HG03097 (cell line): ENCODE data around the gene EFHD1.
"Not testable (repeated sequence)": the region's sequence is repeated elsewhere in the genome, so short reads cannot be mapped to it uniquely, and the experiment has no call there.

ENCODE experiments used
- ATAC-seq: cut with Tn5 transposase; IDR thresholded peaks from one replicate; pipeline ENCODE4 v1.9.1; 2021; ENCODE audit not compliant: unreplicated experiment, low FRiP score

EFHD1 gene

DNA sequence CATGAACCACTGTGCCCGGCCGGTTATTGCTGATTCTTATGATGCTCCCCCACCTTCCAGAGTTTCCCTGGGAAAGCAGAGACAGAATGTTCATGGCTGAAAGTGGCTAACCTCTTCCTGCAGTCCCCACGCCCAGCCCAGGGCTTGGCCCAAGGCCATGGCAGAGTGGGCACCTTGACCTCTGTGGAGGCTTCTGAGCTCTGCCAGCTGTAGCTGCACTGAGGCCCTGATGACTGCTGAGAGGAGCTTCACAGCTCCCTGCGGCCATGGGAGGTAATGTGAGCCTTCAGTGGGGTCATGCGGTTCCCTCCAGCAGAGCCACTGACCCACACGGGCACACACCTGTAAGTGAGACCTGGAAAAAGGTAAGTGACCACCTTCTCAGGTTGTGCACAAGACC is 13.3 kb downstream of the EFHD1 start:
- no peak for ATAC-seq

DNA sequence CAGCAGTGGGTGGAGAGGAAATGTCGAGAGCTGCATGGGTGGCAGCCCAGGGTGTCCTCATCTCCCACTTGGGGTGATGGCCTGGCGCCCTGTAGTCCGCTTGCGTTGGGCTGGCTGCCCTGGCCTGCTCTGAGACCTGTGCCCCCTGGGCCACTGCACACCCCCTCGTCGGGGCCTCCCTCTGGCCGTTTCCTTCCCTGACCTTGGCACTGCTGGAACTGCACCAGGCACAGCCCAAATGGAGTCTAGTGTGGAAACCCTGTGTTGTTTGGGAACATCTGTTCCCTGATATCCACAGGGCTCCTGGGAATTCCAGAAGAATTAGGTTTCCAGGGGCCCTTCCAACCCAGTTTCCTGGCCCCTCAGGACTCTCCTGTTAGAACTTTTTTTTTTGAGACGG is 13.9 kb downstream of the EFHD1 start:
- no peak for ATAC-seq

DNA sequence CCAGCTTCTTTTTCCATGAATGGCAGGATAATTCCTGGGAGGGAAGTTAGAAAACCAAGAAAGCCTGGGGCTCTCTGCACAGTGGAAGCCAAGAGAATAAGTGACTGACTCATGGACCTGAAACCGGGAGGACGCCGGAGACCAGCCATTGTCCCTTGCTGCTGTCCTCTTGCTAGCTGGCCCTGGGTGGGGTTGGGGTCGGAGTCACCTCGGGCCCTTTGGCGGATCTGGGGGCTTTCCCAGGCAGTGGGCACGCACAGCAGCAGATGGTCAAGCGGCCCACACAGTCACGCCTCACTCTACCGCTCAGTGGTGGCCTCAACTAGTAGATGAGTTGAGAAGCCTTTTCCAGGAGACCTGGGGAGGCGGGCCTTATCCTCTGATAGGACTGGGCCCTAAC is 15.6 kb downstream of the EFHD1 start:
- no peak for ATAC-seq

DNA sequence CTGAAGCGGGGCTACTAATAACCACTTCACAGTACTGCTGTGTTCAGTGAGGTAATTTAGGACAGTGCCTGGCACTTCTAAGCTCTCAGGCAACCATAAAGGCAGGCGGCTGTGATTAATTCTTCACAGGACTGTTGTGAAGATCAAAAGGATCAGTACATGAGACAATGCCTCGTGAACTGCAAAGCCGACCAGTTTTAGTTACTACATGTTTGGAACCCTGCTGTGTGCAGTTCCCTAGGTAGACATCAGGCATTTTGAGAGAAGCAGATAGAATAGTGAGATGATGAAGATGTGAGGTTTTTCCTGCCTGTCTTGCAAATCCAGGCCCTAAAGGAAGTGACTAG is 19.1 kb downstream of the EFHD1 start:
- ATAC-seq, result no peak

DNA sequence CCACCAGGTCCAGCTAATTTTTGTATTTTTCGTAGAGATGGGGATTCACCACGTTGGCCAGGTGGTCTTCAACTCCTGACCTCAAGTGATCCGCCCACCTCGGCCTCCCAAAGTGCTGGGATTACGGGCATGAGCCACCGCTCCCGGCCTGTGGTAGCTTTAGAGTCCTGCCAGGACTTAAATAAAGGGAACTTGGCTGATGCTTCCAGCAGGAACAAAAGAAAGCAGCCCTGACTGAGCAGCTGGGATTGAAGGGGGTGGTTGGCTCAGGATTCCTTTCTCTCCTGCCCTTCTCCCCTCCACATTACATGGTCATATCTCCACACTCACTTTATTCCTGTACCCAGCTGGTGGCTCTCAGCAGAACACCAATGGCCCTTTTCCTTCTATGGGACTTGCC is 20.0 kb downstream of the EFHD1 start:
- ATAC-seq, result no peak

DNA sequence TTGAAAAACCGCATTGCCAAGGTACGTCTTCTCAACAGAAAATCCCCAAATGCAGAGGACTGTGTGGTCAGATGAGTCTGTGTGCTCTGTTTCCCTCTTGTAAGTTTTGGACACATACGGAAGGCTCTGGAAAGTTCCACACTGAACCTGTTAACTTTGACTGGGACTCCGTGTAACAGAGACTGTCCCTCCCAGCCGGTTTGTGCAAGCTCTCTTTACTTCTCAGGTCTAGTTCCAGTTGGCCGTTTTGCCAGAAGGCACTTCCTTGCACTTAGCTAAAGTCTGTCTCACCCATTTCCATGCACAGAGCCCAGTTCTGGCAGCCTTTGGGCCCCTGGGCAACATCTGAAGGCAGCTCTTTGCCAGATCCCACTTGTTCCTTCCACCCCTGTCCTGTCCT is 22.0 kb downstream of the EFHD1 start:
- ATAC-seq, result no peak

DNA sequence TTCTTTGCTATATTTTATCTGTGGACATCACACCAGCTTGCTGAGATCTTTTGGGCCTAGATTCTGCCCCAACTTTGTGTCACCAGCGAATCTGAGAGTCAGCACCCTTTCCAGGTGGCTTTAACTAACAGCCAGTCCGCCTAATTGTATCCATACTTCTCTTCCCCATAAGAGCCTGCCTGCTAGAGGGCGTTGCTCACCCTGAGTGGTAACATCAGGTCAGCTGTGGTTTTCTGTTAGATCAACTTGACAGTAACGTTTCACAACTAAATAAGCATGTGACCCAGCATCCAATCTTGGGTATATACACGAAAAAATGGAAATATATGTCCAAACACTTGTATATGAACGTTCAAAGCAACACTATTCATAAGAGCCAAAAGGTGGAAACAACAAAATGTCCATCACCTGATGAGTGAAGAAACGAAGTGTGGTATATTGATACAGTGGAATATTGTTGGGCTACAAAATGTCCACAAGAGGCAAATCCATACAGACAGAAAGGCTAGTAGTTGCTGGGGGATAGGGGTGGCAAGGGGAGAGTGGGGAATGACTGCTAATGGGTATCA is 24.9 kb downstream of the EFHD1 start:
- no peak for ATAC-seq

DNA sequence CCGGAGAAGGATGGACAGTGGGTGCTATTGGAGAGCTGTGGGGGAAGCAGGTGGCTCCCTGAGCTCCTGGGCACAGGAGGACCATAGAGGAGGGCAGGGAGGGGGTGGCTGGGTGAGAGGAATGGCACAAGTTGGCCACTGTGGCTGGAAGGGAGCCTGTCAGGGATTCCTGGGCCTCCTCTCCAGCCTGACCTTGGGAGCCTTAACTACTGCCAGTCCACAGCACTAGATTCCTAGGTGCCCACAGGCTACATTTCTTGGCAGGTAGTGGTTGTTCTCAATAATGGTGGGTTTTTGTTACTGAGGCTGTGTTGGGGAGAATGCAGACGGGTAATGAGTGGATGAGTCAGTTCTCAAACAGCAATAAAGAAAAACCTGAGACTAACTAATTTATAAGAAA is 26.0 kb downstream of the EFHD1 start:
- no peak for ATAC-seq

DNA sequence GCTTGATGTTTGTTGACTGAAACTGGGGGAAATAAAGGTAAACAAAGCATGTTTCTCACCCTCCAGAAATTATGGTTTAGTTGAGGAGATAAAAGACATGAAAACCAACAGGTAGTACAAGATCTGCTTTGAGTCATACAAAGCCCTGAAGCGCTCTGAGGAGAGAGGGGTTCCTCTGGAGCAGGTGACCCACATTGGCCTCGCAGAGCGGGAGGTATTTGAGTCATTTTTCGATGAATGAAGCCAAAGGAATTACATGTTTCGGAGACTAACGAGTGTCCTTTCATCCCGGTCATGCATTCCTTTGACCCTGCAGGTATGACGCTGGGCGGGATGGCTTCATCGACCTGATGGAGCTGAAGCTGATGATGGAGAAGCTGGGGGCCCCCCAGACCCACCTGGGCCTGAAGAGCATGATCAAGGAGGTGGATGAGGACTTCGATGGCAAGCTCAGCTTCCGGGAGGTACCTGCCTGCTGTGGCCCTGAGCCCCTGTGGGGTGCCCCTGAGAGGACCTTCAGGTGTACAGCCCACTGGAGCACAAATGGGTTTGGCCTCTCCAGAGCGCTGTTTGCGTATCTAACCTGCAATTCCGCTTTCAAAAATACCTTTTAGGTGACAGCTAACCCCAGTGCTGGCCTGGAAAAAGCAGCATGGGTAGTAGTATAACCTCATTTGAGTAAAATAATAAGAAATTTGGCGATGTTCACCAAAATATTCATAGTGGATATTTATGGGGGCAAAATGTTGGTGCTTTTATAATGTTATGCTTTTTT is 29.3 kb downstream of the EFHD1 start:
- no peak for ATAC-seq

DNA sequence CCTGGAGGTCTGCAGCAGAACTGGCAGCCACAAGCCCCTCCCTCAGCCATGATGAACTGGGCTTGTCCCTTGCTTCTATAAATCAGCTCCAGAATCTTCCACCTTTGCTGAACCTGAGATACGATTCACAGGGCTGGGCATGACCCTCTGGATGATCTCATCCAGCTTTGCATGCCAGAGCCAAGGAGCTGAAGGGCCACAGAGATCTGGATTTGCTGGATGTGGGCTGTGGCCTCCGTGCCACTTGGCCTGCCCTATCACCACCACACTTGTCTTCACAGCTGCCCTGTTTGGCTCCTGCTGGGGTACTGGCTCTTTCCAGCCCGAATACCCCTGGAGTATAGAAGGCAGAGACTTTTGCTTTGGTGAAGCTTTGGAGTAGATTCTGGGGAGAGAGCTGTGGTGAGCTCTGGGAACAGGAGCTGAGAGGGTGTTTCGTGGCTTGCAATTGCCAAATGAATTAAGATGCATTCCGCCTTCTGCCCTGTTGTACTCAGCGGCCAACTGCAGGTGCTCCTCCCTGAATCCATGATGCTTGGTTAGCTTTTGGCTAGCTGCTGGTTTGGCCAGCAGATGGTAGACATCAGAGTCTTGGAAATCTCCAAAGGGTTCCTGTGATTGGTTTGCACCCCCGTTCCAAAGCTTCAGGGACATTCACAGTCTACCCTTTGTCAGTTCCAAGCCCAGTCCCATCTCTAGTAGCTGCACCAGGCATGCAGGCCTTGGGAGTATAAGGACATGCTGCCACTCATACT is 32.8 kb downstream of the EFHD1 start:
- no peak for ATAC-seq

DNA sequence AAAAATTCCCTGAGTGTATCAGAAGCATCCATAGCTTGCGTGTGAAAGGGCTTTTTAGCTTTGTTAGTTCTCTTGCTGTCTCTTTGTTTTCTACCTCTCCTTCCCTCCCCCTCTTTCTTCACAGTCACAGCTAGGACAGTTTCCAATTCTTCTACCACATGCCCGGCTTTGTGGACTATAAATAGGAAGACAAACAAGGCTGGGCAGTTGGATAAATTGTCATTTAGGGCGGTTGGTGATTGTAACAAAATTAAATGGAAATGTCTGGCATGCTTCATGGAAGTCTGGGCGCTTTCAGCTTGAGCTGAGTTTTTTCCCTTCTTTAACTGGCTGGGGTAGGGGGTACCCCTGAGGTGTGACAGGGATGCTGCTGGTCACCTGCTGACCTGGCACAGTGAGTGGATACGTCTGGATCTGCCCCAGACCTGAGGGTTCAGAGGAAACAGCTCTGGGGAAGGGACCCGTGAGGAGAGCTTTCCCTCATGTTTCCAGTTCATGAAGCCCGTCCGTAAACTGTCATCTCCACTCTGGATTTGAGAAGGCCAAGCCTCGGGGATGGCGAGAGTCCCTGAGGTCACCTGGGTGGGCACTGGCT is 34.7 kb downstream of the EFHD1 start:
- no peak for ATAC-seq

DNA sequence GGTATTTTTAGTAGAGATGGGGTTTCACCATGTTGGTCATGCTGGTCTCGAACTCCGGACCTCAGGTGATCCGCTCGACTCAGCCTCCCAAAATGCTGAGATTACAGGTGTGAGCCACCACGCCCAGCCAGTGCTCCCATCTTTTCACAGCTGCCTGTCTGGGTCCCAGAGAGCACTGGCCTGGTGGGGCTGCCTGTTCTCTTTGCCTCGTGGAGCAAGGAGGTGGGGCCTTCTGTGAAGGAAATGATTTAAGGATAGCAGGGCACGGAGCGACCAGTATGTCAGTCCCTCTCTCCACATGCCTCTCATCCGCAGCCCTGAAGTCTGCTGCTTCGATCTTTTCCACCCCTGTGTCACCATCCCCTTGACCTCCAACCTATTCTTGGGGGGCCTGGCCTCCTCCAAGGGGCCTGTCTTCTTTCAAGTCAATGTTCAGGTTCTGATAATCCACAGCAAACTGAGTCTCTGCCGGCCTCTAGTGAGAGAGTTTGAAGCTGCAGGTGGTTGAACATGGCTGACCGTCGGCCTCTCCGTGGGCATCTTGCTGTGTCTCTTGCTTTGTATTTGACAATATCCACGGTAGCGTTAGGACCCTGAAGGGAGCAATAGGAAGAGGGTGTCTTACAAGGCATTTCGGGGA is 35.5 kb downstream of the EFHD1 start:
- ATAC-seq, result no peak

DNA sequence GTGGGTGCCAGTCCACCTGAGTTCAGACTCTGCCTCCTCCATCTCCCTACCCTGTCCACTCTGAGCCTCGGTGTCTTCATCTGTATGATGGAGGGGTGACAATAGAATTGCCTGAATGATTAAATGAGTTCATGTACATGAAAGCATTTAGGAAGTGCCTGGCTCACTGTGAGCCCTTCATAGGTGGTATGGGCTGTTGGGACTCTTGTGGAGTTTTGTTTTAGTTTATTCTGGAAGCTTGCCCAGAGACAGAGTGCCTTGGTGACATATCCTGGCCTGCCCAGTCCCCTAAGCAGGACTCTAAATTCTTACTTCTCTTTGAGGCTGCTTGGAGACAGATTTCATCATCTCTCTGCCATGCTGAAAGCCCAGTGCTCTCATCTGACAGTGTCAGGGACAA is 39.2 kb downstream of the EFHD1 start:
- no peak for ATAC-seq

DNA sequence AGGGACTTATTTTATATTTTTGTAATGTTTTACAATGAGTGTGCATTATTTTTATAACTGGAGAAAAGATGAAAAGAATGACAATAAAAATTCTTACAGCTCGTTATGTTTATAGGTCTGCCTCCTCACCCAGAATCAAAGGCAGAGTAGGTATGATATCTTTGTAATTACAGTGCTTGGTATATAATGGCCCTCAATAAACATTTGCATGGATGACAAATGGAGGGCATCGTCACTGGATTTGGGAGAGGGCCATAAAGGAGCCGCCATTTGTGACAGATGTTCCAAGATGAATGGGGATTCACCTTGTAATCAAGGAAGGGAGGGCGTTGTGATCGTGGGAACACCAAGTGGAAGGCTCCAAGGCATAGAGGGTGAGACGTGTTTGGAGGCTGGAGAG is 41.1 kb downstream of the EFHD1 start:
- no peak for ATAC-seq

DNA sequence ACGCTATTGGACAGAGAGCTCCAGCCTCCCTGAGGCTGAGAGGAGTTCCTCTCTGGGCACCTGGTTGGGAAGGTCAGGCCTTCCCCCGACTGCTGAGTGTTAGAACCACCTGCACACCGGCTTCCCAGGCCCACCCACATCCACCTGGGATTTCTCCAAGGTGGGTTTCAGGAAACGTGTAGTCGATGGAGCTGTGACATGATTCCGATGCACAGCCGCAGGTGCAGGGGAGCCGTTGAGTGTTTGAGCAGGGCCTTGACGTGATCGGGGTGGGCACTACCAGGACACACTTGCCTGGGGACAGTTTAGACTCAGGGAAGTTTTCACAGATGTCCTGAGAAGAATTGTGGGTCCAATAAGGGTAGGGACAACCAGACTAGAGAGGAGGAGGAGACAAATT is 42.0 kb downstream of the EFHD1 start:
- no peak for ATAC-seq

DNA sequence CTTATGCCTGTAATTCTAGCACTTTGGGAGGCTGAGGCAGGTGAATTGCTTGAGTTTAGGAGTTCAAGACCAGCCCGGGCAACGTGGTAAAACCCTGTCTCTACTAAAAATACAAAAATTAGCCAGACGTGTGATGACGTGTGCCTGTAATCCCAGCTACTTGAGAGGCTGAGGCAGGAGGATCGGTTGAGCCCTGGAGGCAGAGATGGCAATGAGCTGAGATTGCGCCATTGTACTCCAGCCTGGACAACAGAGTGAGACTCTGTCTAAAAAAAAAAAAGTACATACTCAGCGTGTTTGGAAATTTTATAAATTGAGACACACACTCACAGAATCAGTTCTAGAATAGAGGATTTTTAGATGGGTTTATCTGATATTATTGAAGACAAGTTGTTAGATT is 46.6 kb downstream of the EFHD1 start:
- ATAC-seq, result no peak

DNA sequence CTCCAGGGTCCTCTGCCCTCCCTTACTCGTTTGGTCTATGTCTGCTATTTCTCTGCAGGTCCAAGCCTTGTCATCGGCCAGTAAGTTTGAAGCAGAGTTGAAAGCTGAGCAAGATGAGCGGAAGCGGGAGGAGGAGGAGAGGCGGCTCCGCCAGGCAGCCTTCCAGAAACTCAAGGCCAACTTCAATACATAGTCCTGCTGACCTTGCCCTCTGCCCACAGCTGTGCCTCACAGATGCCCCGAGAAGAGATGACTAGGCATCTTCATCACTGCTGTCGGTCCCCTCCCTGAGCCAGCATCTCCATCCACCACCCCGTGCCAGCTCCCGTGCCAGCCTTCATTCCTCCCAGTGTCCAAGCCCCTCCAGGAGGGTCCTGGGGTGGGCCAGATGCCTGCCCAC is 48.1 kb downstream of the EFHD1 start:
- no peak for ATAC-seq

DNA sequence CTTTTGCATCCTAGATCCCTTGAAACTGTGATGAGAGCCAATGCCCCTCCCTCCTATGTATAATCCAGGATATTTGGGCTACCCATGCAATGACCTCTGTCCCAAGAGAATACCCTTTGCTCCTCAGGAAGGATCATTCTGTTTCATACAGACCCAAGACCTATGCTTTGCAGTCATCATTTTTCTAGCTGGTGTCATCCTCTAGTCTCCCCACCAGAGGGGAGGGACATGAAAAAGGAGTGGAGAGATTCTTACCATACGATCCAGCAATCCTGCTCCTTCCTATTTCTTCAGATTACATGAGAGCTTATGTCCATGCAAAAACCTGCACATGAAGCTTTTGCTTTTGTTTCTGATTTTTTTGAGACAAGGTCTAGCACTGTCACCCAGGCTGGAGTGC is 50.0 kb downstream of the EFHD1 start:
- no peak for ATAC-seq

DNA sequence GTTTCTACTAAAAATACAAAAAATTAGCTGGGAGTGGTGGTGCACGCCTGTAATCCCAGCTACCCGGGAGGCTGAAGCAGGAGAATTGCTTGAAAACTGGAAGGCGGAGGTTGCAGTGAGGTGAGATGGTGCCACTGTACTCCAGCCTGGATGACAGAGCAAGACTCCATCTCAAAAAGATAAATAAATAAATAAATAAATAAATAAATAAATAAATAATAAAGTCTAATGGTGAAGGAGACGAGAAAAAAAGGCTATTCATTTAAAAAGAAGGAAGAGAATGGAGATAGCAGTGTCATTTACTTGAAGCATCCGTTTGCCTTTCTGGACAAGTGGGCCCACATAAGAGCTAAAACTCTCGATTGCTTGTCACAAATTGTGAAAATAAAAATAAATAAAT is 52.0 kb downstream of the EFHD1 start:
- ATAC-seq, result not testable (repeated sequence)

DNA sequence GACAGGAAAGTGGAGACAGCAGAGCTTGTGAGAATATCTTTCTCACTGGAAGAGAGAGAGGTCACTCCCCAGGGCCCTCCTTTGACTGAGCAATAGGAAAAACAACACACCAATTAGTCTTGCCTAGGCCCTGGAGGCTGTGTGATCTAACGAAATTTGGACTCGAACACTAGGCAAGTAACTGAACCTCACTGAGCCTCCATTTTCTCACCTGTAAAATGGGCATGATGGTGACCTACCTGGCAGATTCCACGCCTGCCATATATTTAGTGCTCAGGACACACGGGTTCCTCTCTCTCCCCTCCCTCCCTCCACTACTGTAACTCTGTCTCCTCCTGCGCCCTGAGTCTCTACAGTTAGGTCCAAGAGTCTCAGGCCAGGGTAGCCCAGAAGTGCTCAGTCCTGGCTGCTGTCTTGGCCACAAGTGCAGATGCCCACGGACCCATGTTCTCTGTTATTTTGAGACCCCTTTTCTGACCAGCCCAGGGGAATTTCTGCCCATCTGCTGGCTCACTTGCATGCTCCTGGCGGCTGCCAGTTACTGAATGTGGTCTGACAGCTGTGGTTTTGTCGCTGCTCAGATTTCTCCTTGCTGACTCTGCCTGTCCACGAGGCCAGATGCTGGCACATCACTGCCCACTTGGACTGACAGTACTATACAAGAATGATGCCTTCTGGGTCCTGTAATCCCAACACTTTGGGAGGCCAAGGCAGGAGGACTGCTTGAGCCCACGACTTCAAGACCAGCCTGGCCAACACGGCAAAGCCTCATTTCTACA is 54.2 kb downstream of the EFHD1 start:
- ATAC-seq, result no peak
